ENCODE results near the gene METRN.

The METRN gene

DNA sequence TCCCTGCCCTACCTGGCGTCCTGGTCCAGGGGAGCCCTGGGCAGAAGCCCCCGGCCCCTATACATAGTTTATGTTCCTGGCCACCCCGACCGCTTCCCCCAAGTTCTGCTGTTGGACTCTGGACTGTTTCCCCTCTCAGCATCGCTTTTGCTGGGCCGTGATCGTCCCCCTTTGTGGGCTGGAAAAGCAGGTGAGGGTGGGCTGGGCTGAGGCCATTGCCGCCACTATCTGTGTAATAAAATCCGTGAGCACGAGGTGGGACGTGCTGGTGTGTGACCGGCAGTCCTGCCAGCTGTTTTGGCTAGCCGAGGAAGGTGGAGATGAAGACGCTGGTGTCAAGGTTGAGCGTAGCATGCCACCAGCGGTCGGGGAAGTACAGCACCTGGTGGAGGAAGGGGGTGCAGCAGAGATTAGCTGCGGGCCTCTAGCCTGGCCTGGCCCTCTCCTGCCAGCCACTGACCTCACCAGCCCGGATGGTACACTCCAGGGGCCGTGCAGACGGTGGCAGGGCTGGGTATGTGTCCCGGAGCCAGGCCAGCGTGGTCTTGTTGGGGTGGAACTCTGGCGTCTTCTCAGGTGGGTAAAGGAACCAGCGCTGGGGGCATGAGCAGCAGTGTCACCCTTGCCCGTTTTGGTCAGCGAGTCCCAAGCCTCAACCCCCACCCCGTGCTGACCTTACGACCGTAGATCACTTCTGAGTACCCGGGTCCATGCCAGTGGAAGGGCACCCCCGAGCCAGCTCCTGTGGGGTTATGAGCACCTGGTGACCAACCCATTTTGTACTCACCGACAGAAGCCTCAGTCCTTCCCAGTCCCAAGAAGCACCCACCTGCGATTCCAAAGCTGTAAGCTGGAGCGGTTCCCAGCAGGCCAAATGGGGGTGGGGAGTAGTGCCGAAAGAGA is 32.2 kb upstream of the METRN start:
- FAIRE-seq, result no peak
- TF ChIP-seq, protein P1, sequence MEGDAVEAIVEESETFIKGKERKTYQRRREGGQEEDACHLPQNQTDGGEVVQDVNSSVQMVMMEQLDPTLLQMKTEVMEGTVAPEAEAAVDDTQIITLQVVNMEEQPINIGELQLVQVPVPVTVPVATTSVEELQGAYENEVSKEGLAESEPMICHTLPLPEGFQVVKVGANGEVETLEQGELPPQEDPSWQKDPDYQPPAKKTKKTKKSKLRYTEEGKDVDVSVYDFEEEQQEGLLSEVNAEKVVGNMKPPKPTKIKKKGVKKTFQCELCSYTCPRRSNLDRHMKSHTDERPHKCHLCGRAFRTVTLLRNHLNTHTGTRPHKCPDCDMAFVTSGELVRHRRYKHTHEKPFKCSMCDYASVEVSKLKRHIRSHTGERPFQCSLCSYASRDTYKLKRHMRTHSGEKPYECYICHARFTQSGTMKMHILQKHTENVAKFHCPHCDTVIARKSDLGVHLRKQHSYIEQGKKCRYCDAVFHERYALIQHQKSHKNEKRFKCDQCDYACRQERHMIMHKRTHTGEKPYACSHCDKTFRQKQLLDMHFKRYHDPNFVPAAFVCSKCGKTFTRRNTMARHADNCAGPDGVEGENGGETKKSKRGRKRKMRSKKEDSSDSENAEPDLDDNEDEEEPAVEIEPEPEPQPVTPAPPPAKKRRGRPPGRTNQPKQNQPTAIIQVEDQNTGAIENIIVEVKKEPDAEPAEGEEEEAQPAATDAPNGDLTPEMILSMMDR (IDR thresholded peaks at IDR 0.05; ENCODE audit: insufficient read depth, missing control alignments), result no peak
- DNase-seq (ENCODE audit: insufficient read length, low spot score), result no peak

DNA sequence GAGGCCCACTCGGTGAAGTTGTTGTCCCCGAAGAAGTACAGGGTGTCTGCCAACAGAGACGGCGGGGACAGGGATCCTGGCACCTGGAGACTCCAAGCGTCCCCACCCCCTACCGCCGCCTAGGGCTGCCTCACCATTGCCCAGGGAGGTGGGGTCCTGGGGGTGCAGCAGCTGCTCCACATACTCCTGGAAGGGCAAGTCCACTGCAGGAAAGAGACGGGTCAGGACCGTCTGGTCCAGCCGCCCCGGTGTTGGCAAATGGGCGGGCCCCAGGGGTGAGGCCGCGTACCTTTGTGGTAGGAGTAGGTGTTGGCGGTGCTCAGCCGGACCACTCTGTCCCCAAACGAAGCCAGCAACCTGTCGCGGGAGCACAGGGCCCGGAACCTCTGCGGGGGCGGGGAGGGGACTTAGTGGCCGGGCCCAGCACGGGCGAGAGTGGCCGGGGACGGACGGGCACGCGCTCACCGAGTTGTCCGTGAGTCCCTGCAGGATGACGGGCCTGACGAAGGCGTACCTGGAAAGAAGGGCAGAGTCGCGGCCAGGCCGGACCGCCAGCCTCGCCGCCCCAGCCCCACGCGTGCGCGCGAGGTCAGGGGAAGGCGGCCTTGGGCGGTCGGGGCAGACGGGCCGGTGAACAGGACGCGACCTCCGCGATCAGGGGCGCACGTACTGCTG is 31.4 kb upstream of the METRN start:
- FAIRE-seq, result no peak
- no peak for DNase-seq (ENCODE audit: insufficient read length, low spot score)
- TF ChIP-seq, protein P1 (IDR thresholded peaks at IDR 0.05; ENCODE audit: insufficient read depth, missing control alignments), result no peak

DNA sequence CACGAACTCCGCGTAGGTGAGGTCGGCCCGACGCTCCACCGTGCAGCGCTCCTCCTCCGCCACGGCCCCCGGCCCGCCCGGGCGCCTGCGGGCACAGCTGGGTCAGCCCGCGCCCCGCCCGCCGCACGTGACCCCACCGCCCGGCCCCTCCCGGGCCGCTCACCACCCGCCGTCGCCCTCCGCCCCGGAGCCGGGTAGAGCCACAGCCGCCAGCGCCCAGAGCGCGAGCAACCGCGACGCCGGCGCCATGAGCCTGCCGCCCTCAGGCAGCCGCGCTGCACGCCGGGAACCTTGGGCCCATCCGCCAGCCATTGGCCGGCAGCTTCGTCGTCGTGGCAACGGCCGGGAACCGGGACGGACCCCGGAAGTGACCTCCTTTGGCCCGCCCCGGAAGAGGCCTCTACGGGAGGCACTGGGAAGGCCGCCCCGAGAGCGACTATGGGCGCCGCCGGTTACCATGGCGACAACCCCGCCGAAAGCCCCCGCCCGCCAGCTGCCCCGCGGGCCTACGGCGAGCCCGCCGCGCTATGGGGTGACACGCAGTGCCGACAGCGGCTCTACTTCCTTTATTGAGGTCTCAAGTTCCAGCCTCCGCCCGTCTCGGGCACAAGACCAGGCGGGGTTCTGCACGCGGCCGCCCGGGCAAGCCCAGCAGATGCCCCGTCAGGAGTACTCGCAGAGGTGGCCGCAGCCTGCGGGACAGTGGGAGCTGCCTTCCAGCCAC is 30.7 kb upstream of the METRN start, which contains the start of gene JMJD8:
Gene JMJD8, minus strand, starts transcription at position 264 of the 724 bp plus-strand sequence. Its CDS starts 15 bp downstream, at position 249.
- FAIRE-seq (no peak), DNase-seq (ENCODE audit: insufficient read length, low spot score) (peak; percentile 99)
- TF ChIP-seq, protein P1 (IDR thresholded peaks at IDR 0.05; ENCODE audit: insufficient read depth, missing control alignments), result no peak

DNA sequence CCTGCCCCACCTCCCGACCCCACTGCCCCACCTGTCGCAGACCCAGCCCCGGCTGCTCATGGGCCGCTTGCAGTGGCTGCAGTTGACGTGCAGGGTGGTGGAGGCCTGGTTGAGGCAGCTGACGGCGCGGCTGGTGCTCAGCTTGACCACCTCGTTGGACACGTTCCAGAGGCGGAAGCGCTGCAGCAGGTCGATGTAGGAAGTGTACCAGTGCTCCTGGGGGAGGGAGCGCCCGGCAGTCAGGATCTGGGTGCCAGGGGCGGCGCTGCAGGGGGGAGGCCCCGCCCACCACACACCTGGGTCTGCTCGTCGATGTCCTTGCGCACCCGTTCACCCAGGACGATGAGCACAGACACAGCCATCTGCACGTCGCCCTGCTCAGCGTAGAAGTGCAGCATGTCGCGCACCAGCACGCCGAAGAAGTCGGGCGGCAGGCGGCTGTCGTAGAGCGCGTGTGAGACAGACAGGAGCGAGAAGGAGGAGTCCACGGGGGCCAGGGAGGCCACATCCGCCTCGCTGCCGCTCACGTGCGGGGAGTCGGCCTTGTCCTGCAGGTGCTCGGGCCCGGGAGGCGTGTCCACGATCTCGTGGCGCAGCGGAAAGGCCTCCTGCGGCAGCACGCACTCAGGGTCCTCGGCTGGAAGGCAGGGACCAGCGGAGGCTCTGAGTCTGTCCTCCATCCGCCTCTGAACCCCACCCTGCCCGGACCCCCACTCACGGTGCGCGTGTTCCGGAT is 29.8 kb upstream of the METRN start:
- TF ChIP-seq, protein P1 (IDR thresholded peaks at IDR 0.05; ENCODE audit: insufficient read depth, missing control alignments), result no peak
- no peak for DNase-seq (ENCODE audit: insufficient read length, low spot score)
- FAIRE-seq, result no peak

DNA sequence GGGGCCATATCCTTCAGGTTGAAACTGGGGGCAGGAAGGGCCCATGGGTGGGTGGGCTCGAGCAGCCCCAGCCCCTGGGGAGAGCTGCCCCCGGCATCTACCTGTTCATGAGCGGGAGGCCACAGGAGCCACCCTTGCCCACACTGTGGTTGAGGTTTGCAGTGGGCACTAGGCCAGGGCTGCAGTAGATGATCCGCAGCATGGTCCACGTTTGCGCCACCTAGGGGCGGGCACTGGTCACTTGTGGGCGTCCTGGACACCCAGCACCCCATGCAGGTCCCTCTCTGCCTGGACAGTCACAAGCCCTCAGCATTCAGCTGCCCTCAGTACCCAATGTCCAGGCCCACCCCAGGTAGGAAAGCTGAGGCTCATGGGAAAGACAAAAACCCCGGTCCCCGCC is 29.0 kb upstream of the METRN start:
- TF ChIP-seq, protein P1 (IDR thresholded peaks at IDR 0.05; ENCODE audit: insufficient read depth, missing control alignments), result peak; percentile 43
- DNase-seq (ENCODE audit: insufficient read length, low spot score) (no peak), FAIRE-seq (no peak)

DNA sequence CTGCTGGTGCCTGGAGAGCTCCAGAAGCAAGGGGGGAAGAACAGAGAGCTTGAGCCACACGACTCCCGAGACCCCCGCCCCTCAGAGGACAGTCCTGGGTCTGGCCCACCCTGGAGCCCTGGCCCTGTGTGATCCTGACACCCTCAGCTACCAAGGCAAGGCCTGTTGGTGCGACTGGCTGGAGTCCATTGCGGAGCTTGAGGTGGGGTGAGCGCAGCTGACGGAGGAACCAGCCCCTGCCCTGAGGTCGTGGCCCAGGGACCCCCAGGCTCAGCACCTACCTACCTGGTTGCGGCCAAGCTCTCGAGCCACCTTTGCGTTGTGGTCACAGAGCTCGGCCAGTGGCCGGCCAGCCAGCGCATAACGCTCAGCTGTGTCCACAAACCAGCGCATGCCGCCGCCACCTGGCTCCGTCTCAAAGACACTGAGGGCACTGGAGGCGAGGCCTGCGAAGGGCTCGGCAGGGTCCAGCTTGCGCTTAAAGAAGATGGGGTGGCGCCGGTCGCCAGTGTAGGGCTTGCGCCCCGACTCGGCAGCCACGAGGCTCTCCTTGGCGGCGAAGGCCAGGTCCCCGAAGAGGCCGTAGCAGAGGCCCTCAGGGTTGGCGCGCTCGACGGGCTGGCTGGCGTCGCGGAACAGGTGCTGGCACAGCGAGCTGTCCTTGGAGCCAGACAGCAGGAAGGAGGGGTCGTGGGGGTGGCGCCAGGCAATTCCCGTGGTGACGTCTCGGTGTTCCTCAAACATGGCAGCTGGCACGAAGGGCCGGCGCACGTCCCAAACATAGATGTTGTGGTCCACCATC is 28.3 kb upstream of the METRN start:
- FAIRE-seq, result no peak
- TF ChIP-seq, protein P1 (IDR thresholded peaks at IDR 0.05; ENCODE audit: insufficient read depth, missing control alignments), result no peak
- no peak for DNase-seq (ENCODE audit: insufficient read length, low spot score)
